ENCODE results near the gene BMERB1. TPM values are rescaled to one million over a fixed set of nuclear protein-coding genes. Genes with fewer than 3 reads are reported as not detected.
"Not testable (repeated sequence)": the region's sequence is repeated elsewhere in the genome, so short reads cannot be mapped to it uniquely, and the experiment has no call there.

The BMERB1 gene
- total RNA-seq, 3 donors from 2014 or later, result 25.3 to 77.8 (median 38.7) TPM

GRCh38 chr16:15571557-15571956 lies 137.2 kb downstream of the BMERB1 start:
- no peak overlapping the region for H3K27ac ChIP-seq

GRCh38 chr16:15572329-15573001 lies 138.1 kb downstream of the BMERB1 start:
- no peak overlapping the region for H3K27ac ChIP-seq
- H3K4me1 ChIP-seq, result no peaks in the 10 kb centered on the region
- no peak for TF ChIP-seq POLR2AphosphoS5 (IDR thresholded peaks at IDR 0.05)
- TF ChIP-seq CTCF (IDR thresholded peaks at IDR 0.05), result no peak
- TF ChIP-seq POLR2A (IDR thresholded peaks at IDR 0.05), result no peak
- intact Hi-C loops (cut with DNase I; ENCODE audit: low total_unique reads), result no loop called here
- no peaks in the 10 kb centered on the region for H3K36me3 ChIP-seq
- H3K4me3 ChIP-seq, result no peak overlapping the region
- H3K27me3 ChIP-seq, result no peaks in the 10 kb centered on the region
- no peaks in the 10 kb centered on the region for H3K9me3 ChIP-seq
- DNase-seq (ENCODE audit: low spot score in 2 of 2), result no peak

More at GRCh38 chr16:15571557-15571956, 137.2 kb downstream of the BMERB1 start:
- no peaks in the 10 kb centered on the region for H3K4me1 ChIP-seq
- TF ChIP-seq CTCF (IDR thresholded peaks at IDR 0.05) (no peak), POLR2AphosphoS5 (IDR thresholded peaks at IDR 0.05) (no peak), POLR2A (IDR thresholded peaks at IDR 0.05) (no peak)
- no peaks in the 10 kb centered on the region for H3K27me3 ChIP-seq
- DNase-seq (ENCODE audit: low spot score in 2 of 2), result no peak
- no peak overlapping the region for H3K4me3 ChIP-seq
- no peaks in the 10 kb centered on the region for H3K9me3 ChIP-seq
- no peaks in the 10 kb centered on the region for H3K36me3 ChIP-seq
- intact Hi-C loops (cut with DNase I; ENCODE audit: low total_unique reads), result no loop called here

DNA sequence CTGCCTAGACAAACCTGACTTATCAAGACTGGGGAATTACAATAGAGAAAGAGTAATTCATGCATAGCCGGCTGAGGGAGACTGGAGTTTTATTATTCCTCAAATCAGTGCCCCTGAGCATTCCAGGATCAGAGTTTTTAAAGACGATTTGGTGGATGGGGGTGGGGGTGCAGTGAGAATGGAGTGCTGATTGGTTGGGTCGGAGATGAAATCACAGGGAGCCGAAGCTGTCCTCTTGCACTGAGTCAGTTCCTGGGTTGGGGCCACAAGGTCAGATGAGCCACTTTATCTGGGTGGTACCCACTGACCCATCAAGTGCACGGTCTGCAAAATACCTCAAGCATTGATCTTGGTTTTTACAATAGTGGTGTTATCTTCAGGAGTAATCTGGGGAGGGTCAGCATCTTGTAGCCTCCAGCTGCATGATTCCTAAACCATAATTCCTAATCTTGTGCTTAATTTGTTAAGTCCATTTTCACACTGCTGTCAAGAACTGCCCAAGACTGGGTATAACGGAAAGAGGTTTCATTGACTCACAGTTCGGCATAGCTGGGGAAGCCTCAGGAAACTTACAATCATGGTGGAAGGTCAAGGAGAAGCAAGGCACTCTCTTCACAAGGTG lies 139.0 kb downstream of the BMERB1 start:
- Histone ChIP-seq H3K9me3 (no peaks in the 10 kb centered on the region), H3K27me3 (no peaks in the 10 kb centered on the region), H3K4me3 (no peak overlapping the region), H3K36me3 (no peaks in the 10 kb centered on the region), H3K4me1 (no peaks in the 10 kb centered on the region), H3K27ac (no peak overlapping the region)
- TF ChIP-seq CTCF (IDR thresholded peaks at IDR 0.05) (no peak), POLR2AphosphoS5 (IDR thresholded peaks at IDR 0.05) (no peak), POLR2A (IDR thresholded peaks at IDR 0.05) (no peak)
- intact Hi-C loops (cut with DNase I; ENCODE audit: low total_unique reads), result no loop called here
- DNase-seq (ENCODE audit: low spot score in 2 of 2), result no peak

DNA sequence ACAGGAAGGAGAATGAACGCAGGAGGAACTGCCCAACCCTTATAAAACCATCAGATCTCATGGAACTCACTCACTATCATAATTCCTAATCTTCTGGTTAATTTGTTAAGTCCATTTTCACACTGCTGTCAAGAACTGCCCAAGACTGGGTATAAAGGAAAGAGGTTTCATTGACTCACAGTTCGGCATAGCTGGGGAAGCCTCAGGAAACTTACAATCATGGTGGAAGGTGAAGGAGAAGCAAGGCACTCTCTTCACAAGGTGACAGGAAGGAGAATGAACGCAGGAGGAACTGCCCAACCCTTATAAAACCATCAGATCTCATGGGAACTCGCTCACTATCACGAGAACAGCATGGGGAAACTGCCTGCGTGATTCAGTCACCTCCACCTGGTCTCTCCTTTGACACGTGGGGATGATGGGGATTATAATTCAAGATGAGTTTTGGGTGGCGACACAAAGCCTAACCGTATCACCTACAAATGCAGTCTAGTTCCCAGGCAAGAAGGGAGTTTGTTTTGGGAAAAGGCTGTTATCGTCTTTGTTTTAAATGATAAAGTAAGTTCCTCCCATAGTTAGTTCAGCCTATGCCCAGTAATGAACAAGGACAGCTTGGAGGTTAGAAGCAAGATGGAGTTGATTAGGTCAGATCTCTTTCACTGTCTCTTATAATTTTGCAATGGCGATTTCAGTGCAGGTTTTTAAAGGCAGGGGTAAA lies 139.7 kb downstream of the BMERB1 start:
- intact Hi-C loops (cut with DNase I; ENCODE audit: low total_unique reads); H3K36me3 ChIP-seq; H3K27ac ChIP-seq; H3K4me3 ChIP-seq; DNase-seq (ENCODE audit: low spot score in 2 of 2); H3K27me3 ChIP-seq; H3K9me3 ChIP-seq; H3K4me1 ChIP-seq: not testable (repeated sequence)

GRCh38 chr16:15574614-15574948 lies 140.2 kb downstream of the BMERB1 start:
- H3K27me3 ChIP-seq, result no peaks in the 10 kb centered on the region
- H3K4me1 ChIP-seq, result no peaks in the 10 kb centered on the region
- H3K27ac ChIP-seq, result no peak overlapping the region
- no peak for DNase-seq (ENCODE audit: low spot score in 2 of 2)
- no peaks in the 10 kb centered on the region for H3K36me3 ChIP-seq
- TF ChIP-seq CTCF (IDR thresholded peaks at IDR 0.05), result no peak
- no peak for TF ChIP-seq POLR2AphosphoS5 (IDR thresholded peaks at IDR 0.05)
- no peaks in the 10 kb centered on the region for H3K9me3 ChIP-seq
- intact Hi-C loops (cut with DNase I; ENCODE audit: low total_unique reads), result no loop called here
- no peak overlapping the region for H3K4me3 ChIP-seq
